HCT116 (cell line): Measurements from ENCODE around the gene ZNF236. TPM values are rescaled to one million over a fixed set of nuclear protein-coding genes. Genes with fewer than 3 reads are reported as not detected.

ENCODE experiments used
- ATAC-seq: fragments of 200-7000 bp; cut with Tn5 transposase; 2 replicates; pipeline ENCODE4 v1.9.1; 2020; ENCODE audit warnings: mild to moderate bottlenecking, moderate library complexity
- BruUV-seq: library from RNA; stranded (reverse); fragments of 400-500 nt; replicated peaks from 2 replicates; lab custom pipeline; 2021; lab: Mats Ljungman, UMichigan
- CTCF ChIA-PET: fragments of 300-600 bp; sonication (Branson Sonifier 250); formaldehyde crosslinking; loops from one replicate; lab custom pipeline; 2021; ENCODE audit warnings: antibody characterized with exemption; lab: Charles Lee
- POLR2A ChIA-PET: fragments of 300-600, 350-600 bp; sonication (Branson Sonifier 250); formaldehyde crosslinking; loops from one replicate; lab custom pipeline; 2021; ENCODE audit warnings: antibody characterized with exemption; lab: Charles Lee
- RAD21 ChIA-PET, 2 experiments: fragments of 300-600 bp; sonication (Branson Sonifier 250); formaldehyde crosslinking; loops; one replicate each; lab custom pipeline; 2023; ENCODE audit warnings: low total read pairs in 2 of 2; ENCODE audit not compliant: uncharacterized antibody in 2 of 2, unreplicated experiment in 2 of 2, low non-redundant PET in 1 of 2; lab: Charles Lee
- DNase-seq: peaks from one replicate; pipeline ENCODE4 v3.0.0-alpha.2; 2010; ENCODE audit warnings: low read depth, low spot score
- H2AFZ ChIP-seq: fragments of 200-600 bp; shearing (Covaris generic), sonication (generic); 2 replicates; pipeline ENCODE4 v1.6.1; 2017; ENCODE audit warnings: low read depth, mixed run types, mixed read lengths, antibody characterized with exemption, low read length; ENCODE audit not compliant: poor library complexity, severe bottlenecking
- H3K27ac ChIP-seq: 2 replicates; pipeline ENCODE4 v1.5.1; 2012; ENCODE audit warnings: low read depth, low read length
- H3K27me3 ChIP-seq: fragments of 200-600 bp; sonication (generic); 2 replicates; pipeline ENCODE4 v1.6.1; 2016; ENCODE audit warnings: mixed run types, low read length, mixed read lengths; ENCODE audit not compliant: insufficient read depth
- H3K36me3 ChIP-seq, 2 experiments: fragments of 200-500 bp in 1 of 2; fragments of 200-600 bp in 1 of 2; sonication (Bioruptor generic) in 1 of 2; sonication (generic) in 1 of 2; 2 replicates each; pipeline versions ENCODE4 v1.5.1 to v1.6.1; 2014 to 2016; ENCODE audit warnings: low read length in 2 of 2, inconsistent platforms in 1 of 2, mixed read lengths in 1 of 2, mixed run types in 1 of 2; ENCODE audit not compliant: insufficient read depth in 2 of 2, control insufficient read depth in 1 of 2
- H3K4me1 ChIP-seq, 2 experiments: fragments of 200-600 bp in 1 of 2; sonication (generic) in 1 of 2; 2 replicates each; pipeline versions ENCODE4 v1.5.1 to v1.6.1; 2012 to 2017; ENCODE audit warnings: low read length in 2 of 2, inconsistent platforms in 1 of 2, mild to moderate bottlenecking in 1 of 2, mixed read lengths in 1 of 2, mixed run types in 1 of 2, moderate library complexity in 1 of 2; ENCODE audit not compliant: insufficient read depth in 2 of 2, control insufficient read depth in 1 of 2
- H3K4me2 ChIP-seq: fragments of 200-600 bp; sonication (generic); 2 replicates; pipeline ENCODE4 v1.6.1; 2017; ENCODE audit warnings: mixed run types, low read length, mixed read lengths
- H3K4me3 ChIP-seq, 2 experiments: fragments of 200-600 bp in 1 of 2; sonication (generic) in 1 of 2; replicated peaks in 1 of 2; 2 replicates each; pipeline ENCODE4 v1.5.1; 2011 to 2016; ENCODE audit warnings: low read length in 2 of 2, control low read depth in 1 of 2, low read depth in 1 of 2, mild to moderate bottlenecking in 1 of 2, mixed read lengths in 1 of 2, mixed run types in 1 of 2
- H3K79me2 ChIP-seq: fragments of 200-600 bp; sonication (generic); 2 replicates; pipeline ENCODE4 v1.6.1; 2017; ENCODE audit warnings: mild to moderate bottlenecking, mixed run types, low read length, moderate library complexity, mixed read lengths; ENCODE audit not compliant: insufficient read depth
- H3K9ac ChIP-seq: fragments of 200-600 bp; sonication (generic); 2 replicates; pipeline ENCODE4 v1.6.1; 2016; ENCODE audit warnings: low read length, mixed read lengths
- H3K9me2 ChIP-seq: fragments of 200-600 bp; sonication (generic), shearing (Covaris generic); 2 replicates; pipeline ENCODE4 v1.6.1; 2017; ENCODE audit warnings: mixed run types, mild to moderate bottlenecking, moderate library complexity; ENCODE audit not compliant: insufficient read depth
- H3K9me3 ChIP-seq, 2 experiments: fragments of 200-500 bp in 1 of 2; fragments of 200-600 bp in 1 of 2; sonication (Bioruptor generic) in 1 of 2; sonication (generic) in 1 of 2; 2 replicates each; pipeline ENCODE4 v1.6.1; 2014 to 2017; ENCODE audit warnings: low read length in 2 of 2, mixed read lengths in 2 of 2, inconsistent platforms in 1 of 2, low read depth in 1 of 2, mild to moderate bottlenecking in 1 of 2, mixed run types in 1 of 2, moderate library complexity in 1 of 2; ENCODE audit not compliant: control insufficient read depth in 1 of 2, insufficient read depth in 1 of 2
- H4K20me1 ChIP-seq: fragments of 200-600 bp; sonication (generic), shearing (Covaris generic); 2 replicates; pipeline ENCODE4 v1.6.1; 2017; ENCODE audit warnings: mixed run types, mild to moderate bottlenecking, moderate library complexity; ENCODE audit not compliant: insufficient read depth
- CEBPB ChIP-seq: IDR thresholded peaks from 2 replicates; pipeline ENCODE4 v1.6.1; 2012; ENCODE audit warnings: low read depth
- ELF1 ChIP-seq: IDR thresholded peaks from 2 replicates; pipeline ENCODE4 v1.6.1; 2012; ENCODE audit warnings: low read depth, borderline replicate concordance
- FOSL1 ChIP-seq: IDR thresholded peaks from 2 replicates; pipeline ENCODE4 v1.6.1; 2012; ENCODE audit warnings: low read depth
- MAX ChIP-seq: IDR thresholded peaks from 2 replicates; pipeline ENCODE4 v1.6.1; 2012
- POLR2AphosphoS5 ChIP-seq: IDR thresholded peaks from 2 replicates; pipeline ENCODE4 v1.6.1; 2011; ENCODE audit warnings: mild to moderate bottlenecking, low read depth, low read length, moderate library complexity
- RAD21 ChIP-seq: IDR thresholded peaks from 2 replicates; pipeline ENCODE4 v1.6.1; 2012; ENCODE audit warnings: low read depth, mild to moderate bottlenecking
- SRF ChIP-seq: IDR thresholded peaks from 2 replicates; pipeline ENCODE4 v1.6.1; 2012; ENCODE audit warnings: low read depth
- ZBTB33 ChIP-seq: IDR thresholded peaks from 2 replicates; pipeline ENCODE4 v1.6.1; 2011; ENCODE audit warnings: mild to moderate bottlenecking, low read length, moderate library complexity; ENCODE audit not compliant: insufficient replicate concordance; ENCODE audit errors: extremely low read depth
- intact Hi-C: fragments of 100-400 bp; cut with micrococcal nuclease; formaldehyde crosslinking; loops from 2 replicates; pipeline ENCODE4 v1.10.0; 2022
- total RNA-seq: library from RNA; stranded (reverse); gene quantifications from one replicate; pipeline ENCODE4 v1.2.1, GENCODE V29; 2021; ENCODE audit not compliant: unreplicated experiment
- TF ChIP-seq, protein P1 (sequence below): IDR thresholded peaks from 2 replicates; pipeline ENCODE4 v1.6.1; 2012

ZNF236 gene
- total RNA-seq, 1 experiment from 2014 or later, result 15.0 TPM

DNA sequence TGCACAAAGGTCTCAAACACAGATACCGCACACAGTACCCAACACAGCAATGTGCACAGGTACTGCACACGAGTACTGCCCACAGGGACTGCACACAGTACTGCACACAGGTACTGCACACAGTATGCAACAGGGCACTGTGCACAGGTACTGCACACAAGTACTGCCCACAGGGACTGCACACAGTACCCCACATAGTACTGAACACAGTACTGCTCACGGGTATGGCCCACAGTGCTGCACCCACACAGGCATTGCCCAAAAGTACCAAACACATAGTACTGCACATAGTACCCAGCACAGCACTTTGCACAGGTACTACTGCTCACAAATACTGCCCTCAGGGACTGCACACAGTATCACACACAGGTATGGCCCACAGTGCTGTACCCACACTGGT lies 73.1 kb downstream of the ZNF236 start:
- H3K4me1 ChIP-seq, result no peaks in the 10 kb centered on the region
- no peak overlapping the region for H3K9ac ChIP-seq
- BruUV-seq, result no TSS peak
- ChIA-PET POLR2A (no interaction called here), RAD21 (no interaction called here), CTCF (no interaction called here)
- no peak overlapping the region for H3K4me2 ChIP-seq
- intact Hi-C loops, result no loop called here
- H3K79me2 ChIP-seq, result no peaks in the 10 kb centered on the region
- no peaks in the 10 kb centered on the region for H3K9me3 ChIP-seq
- no peak for DNase-seq
- no peak for ATAC-seq
- H2AFZ ChIP-seq, result no peak overlapping the region
- TF ChIP-seq SRF, result no peak
- TF ChIP-seq RAD21, result no peak
- TF ChIP-seq, protein P1, sequence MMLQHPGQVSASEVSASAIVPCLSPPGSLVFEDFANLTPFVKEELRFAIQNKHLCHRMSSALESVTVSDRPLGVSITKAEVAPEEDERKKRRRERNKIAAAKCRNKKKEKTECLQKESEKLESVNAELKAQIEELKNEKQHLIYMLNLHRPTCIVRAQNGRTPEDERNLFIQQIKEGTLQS, result no peak
- TF ChIP-seq ZBTB33, result no peak
- no peak for TF ChIP-seq POLR2AphosphoS5
- no peak for TF ChIP-seq CEBPB
- no peak for TF ChIP-seq ELF1
- TF ChIP-seq FOSL1, result no peak
- no peak for TF ChIP-seq MAX
- peaks cover 16 to 32% of the 10 kb centered on the region in 2 experiments; a peak in 3 of 4 replicates for H3K36me3 ChIP-seq
- H3K27me3 ChIP-seq, result no peaks in the 10 kb centered on the region
- H4K20me1 ChIP-seq, result no peaks in the 10 kb centered on the region; the same call in 1 of the 2 replicates
- H3K27ac ChIP-seq, result no peak overlapping the region
- H3K4me3 ChIP-seq, result no peak overlapping the region
- H3K9me2 ChIP-seq, result no peaks in the 10 kb centered on the region
